MM.1S (cell line): ENCODE data around the gene TNFRSF4.

Source experiments
- EZH2 ChIP-seq: fragments of 300-600 bp; sonication (generic); optimal IDR thresholded peaks from 2 replicates; pipeline ENCODE3; 2017; ENCODE audit warnings: low read depth, mild to moderate bottlenecking, antibody characterized with exemption, low read length, mixed read lengths
- EZH2phosphoT487 ChIP-seq: fragments of 300-600 bp; sonication (generic); IDR thresholded peaks from 2 replicates; pipeline ENCODE4 v1.6.1; 2018; ENCODE audit warnings: antibody characterized with exemption, low read length
- TF ChIP-seq, protein P1 (sequence below): fragments of 300-600 bp; sonication (generic); IDR thresholded peaks from 2 replicates; pipeline ENCODE4 v1.5.1; 2016; ENCODE audit warnings: antibody characterized with exemption, low read length, mixed read lengths

DNA sequence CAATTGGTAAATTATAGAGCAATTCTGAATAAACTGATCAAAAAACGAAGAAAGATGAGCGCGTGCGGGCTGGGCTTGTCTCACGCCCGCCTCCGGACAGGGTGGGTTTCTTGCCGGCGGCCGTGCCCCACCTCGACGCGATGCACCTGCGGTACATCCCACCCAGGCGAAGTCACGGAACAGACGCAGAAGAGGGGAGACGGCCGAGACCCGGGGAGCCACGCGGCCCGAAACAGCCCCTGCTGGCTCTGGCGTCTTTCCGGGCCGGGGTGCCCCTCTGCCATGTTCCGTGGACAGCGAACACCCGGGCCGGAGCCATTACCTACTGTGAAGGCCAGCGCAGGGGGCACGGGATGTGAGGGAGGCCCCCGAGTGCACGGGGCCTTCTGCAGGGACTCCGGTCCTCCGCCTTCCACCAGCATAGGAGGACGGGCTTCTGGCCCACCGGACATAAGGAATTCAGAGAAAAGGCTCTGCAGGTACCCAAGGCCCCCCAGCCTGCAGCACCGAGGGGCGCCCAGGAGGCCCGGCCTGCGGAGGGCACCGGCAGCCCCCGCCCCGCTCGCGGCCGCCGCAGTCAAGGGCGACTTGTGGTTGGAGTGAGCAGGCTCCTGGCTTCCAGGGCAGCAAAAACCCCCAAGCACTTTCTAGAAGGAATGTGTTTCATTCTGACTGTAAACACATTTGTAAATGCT, 40.2 kb upstream of the TNFRSF4 start:
- TF ChIP-seq, protein P1, sequence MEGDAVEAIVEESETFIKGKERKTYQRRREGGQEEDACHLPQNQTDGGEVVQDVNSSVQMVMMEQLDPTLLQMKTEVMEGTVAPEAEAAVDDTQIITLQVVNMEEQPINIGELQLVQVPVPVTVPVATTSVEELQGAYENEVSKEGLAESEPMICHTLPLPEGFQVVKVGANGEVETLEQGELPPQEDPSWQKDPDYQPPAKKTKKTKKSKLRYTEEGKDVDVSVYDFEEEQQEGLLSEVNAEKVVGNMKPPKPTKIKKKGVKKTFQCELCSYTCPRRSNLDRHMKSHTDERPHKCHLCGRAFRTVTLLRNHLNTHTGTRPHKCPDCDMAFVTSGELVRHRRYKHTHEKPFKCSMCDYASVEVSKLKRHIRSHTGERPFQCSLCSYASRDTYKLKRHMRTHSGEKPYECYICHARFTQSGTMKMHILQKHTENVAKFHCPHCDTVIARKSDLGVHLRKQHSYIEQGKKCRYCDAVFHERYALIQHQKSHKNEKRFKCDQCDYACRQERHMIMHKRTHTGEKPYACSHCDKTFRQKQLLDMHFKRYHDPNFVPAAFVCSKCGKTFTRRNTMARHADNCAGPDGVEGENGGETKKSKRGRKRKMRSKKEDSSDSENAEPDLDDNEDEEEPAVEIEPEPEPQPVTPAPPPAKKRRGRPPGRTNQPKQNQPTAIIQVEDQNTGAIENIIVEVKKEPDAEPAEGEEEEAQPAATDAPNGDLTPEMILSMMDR: no peak
- TF ChIP-seq EZH2 (no peak), EZH2phosphoT487 (no peak)
